IPS-20b (cell line): ENCODE measurements around the gene OR7C1.
"Not testable (repeated sequence)": the region's sequence is repeated elsewhere in the genome, so short reads cannot be mapped to it uniquely, and the experiment has no call there.

ENCODE experiments used
- H3K27ac ChIP-seq: one replicate; pipeline ENCODE4 v1.5.1; 2013; ENCODE audit warnings: low read length
- H3K27me3 ChIP-seq: 2 replicates; pipeline ENCODE4 v1.6.1; 2013; ENCODE audit warnings: mild to moderate bottlenecking, low read length, inconsistent platforms; ENCODE audit not compliant: insufficient read depth
- H3K36me3 ChIP-seq: 2 replicates; pipeline ENCODE4 v1.6.1; 2013; ENCODE audit warnings: low read depth, mild to moderate bottlenecking, inconsistent platforms, low read length, moderate library complexity; ENCODE audit not compliant: insufficient read depth
- H3K4me1 ChIP-seq: 2 replicates; pipeline ENCODE4 v1.6.1; 2013; ENCODE audit warnings: mild to moderate bottlenecking, control low read depth, inconsistent platforms, low read length, moderate library complexity; ENCODE audit not compliant: insufficient read depth
- H3K4me3 ChIP-seq: 2 replicates; pipeline ENCODE4 v1.5.1; 2013; ENCODE audit warnings: mild to moderate bottlenecking, low read length, inconsistent platforms
- H3K9ac ChIP-seq: 2 replicates; pipeline ENCODE4 v1.6.1; 2013; ENCODE audit warnings: low read depth, mild to moderate bottlenecking, inconsistent platforms, low read length, moderate library complexity
- H3K9me3 ChIP-seq: 2 replicates; pipeline ENCODE4 v1.6.1; 2013; ENCODE audit warnings: mild to moderate bottlenecking, low read depth, low read length, inconsistent platforms; ENCODE audit not compliant: insufficient read depth

Gene OR7C1

DNA sequence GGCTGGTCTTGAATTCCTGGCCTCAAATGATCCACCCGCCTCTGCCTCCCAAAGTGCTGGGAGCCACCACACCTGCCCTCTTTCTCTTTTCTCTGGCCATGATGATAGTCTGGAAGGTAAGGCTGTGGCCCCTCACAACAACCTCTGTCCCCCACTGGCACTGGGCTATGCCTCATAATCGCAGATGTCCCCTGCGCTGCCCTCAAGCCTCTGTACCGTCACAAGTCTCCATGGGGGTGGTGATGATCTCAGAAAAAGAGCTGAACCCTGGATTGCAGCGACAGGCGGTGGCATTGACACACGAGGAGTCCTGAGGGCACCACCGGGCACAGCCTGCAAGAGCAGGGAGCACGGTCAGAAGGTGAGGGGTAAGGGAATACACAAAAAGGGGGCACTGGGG, 61.3 kb downstream of the OR7C1 start:
- H3K36me3 ChIP-seq, H3K4me1 ChIP-seq, H3K9me3 ChIP-seq, H3K9ac ChIP-seq, H3K27ac ChIP-seq, H3K4me3 ChIP-seq: not testable (repeated sequence)
- H3K27me3 ChIP-seq: peaks cover 15% of the 10 kb centered on the region

GRCh38 chr19:14772995-14773394, 62.0 kb downstream of the OR7C1 start:
- H3K4me3 ChIP-seq: no peak overlapping the region
- peaks cover 15% of the 10 kb centered on the region for H3K27me3 ChIP-seq
- H3K36me3 ChIP-seq: no peaks in the 10 kb centered on the region
- H3K9ac ChIP-seq: no peak overlapping the region
- no peak overlapping the region for H3K27ac ChIP-seq
- H3K4me1 ChIP-seq: no peaks in the 10 kb centered on the region
- no peaks in the 10 kb centered on the region for H3K9me3 ChIP-seq

GRCh38 chr19:14772467-14772866, 62.5 kb downstream of the OR7C1 start:
- H3K4me3 ChIP-seq: no peak overlapping the region
- H3K9me3 ChIP-seq: no peaks in the 10 kb centered on the region
- H3K27me3 ChIP-seq: peaks cover 15% of the 10 kb centered on the region
- no peak overlapping the region for H3K27ac ChIP-seq
- H3K4me1 ChIP-seq: no peaks in the 10 kb centered on the region
- H3K36me3 ChIP-seq: no peaks in the 10 kb centered on the region
- H3K9ac ChIP-seq: no peak overlapping the region

- peaks cover 9% of the 10 kb centered on the region for H3K27me3 ChIP-seq
- H3K4me3 ChIP-seq: no peak overlapping the region
- H3K27ac ChIP-seq: no peak overlapping the region
- no peak overlapping the region for H3K9ac ChIP-seq
- no peaks in the 10 kb centered on the region for H3K36me3 ChIP-seq
- H3K4me1 ChIP-seq: no peaks in the 10 kb centered on the region
- no peaks in the 10 kb centered on the region for H3K9me3 ChIP-seq
Measured at GRCh38 chr19:14770944-14771839, 63.8 kb downstream of the OR7C1 start.

DNA sequence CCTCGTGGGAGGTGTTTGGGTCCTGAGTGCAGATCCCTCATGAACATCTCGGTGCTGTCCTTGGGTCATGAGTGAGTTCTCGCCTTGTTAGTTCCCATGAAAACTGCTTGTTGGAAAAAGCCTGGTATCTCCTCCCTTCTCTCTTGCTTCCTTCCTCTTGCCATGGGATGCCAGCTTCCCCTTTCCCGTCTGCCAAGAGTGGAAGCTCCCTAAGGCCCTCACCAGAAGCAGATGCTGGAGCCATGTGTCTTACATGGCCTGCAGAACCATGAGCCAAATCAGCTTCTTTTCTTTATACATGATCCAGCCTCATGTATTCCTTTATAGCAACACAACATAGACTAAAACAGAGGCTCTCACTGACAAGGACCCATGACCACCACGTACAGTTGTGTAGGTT, 64.8 kb downstream of the OR7C1 start:
- H3K4me3 ChIP-seq: no peak overlapping the region
- no peak overlapping the region for H3K9ac ChIP-seq
- no peaks in the 10 kb centered on the region for H3K27me3 ChIP-seq
- no peaks in the 10 kb centered on the region for H3K36me3 ChIP-seq
- H3K4me1 ChIP-seq: no peaks in the 10 kb centered on the region
- no peak overlapping the region for H3K27ac ChIP-seq
- H3K9me3 ChIP-seq: no peaks in the 10 kb centered on the region

DNA sequence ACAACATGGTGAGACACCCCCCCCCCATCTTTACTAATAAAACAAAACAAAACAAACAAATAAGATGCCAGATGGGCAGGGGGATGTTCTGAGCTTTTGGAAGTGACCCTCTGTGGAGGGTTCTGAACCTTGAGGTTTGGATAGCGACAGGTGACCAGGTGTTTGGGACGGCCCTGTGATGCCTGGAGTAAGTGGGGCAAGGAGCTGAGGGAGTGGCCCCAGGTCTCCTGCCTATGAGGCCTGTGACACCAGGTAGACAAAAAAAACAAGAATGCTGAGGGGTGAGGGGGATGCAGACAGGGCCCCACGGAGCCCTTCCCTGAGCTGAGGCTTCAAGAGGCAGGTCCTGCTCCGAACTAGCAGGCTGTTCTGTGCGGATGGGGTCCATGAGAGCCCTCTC, 65.8 kb downstream of the OR7C1 start:
- H3K9ac ChIP-seq: no peak overlapping the region

GRCh38 chr19:14768001-14768400, 67.0 kb downstream of the OR7C1 start:
- Histone ChIP-seq H3K36me3 (no peaks in the 10 kb centered on the region), H3K9me3 (no peaks in the 10 kb centered on the region), H3K4me1 (no peaks in the 10 kb centered on the region)

More for the DNA sequence above, 65.8 kb downstream of the OR7C1 start:
- H3K27ac ChIP-seq: no peak overlapping the region
- H3K4me3 ChIP-seq: no peak overlapping the region
- no peaks in the 10 kb centered on the region for H3K4me1 ChIP-seq
- H3K9me3 ChIP-seq: no peaks in the 10 kb centered on the region
- no peaks in the 10 kb centered on the region for H3K27me3 ChIP-seq
- no peaks in the 10 kb centered on the region for H3K36me3 ChIP-seq

GRCh38 chr19:14767466-14767971, 67.5 kb downstream of the OR7C1 start:
- Histone ChIP-seq H3K36me3 (no peaks in the 10 kb centered on the region), H3K27me3 (no peaks in the 10 kb centered on the region), H3K9me3 (no peaks in the 10 kb centered on the region), H3K27ac (no peak overlapping the region), H3K4me3 (no peak overlapping the region), H3K4me1 (no peaks in the 10 kb centered on the region), H3K9ac (no peak overlapping the region)

More at GRCh38 chr19:14768001-14768400, 67.0 kb downstream of the OR7C1 start:
- Histone ChIP-seq H3K4me3 (no peak overlapping the region), H3K27me3 (no peaks in the 10 kb centered on the region), H3K27ac (no peak overlapping the region), H3K9ac (no peak overlapping the region)

- H3K4me3 ChIP-seq, H3K27me3 ChIP-seq, H3K4me1 ChIP-seq: not testable (repeated sequence)
Measured at GRCh38 chr19:14765841-14766240, 69.1 kb downstream of the OR7C1 start.

DNA sequence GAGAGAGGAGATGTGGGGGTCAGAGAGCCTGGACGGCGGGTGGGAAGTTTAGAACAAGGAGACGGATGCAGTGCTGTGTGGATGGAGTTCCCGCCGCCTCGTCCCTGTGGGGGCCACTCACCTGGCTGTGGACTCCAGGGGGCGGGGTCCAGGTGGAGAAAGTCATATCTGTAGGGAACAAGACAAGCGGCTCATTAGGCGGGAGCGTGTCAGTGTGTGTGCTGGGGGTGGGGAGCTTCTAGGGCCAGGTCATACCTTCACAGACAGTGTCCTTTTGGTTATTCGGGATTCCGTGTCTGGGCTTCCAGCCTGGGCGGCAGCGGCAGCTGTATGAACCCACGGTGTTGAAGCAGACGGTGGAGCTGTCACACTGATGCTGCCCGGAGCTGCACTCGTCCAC, 69.6 kb downstream of the OR7C1 start:
- not testable (repeated sequence) for H3K27me3 ChIP-seq, H3K4me3 ChIP-seq, H3K36me3 ChIP-seq, H3K9ac ChIP-seq, H3K9me3 ChIP-seq, H3K27ac ChIP-seq, H3K4me1 ChIP-seq

More at GRCh38 chr19:14765841-14766240, 69.1 kb downstream of the OR7C1 start:
- not testable (repeated sequence) for H3K27ac ChIP-seq, H3K9ac ChIP-seq, H3K36me3 ChIP-seq, H3K9me3 ChIP-seq

DNA sequence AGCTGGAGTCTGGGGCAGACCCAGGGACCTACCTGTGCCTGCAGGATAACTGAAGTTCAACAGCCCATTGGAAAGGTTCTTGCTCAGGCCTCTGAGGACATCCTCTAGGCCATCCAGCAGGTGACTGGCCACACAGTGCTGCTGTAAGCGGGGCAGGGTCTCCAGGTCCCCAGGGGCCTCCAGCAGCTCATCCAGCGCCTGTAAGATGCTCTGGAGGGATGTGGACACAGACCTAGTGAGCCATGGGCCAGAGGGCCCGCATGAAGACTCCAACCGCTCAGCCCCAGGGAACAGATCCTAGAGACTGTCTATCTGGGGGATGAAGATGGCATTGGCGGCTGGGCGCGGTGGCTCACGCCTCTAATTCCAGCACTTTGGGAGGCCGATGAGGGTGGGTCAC, 70.6 kb downstream of the OR7C1 start:
- H3K4me1 ChIP-seq: no peaks in the 10 kb centered on the region
- H3K9ac ChIP-seq: no peak overlapping the region
- H3K9me3 ChIP-seq: no peaks in the 10 kb centered on the region
- no peak overlapping the region for H3K27ac ChIP-seq
- H3K4me3 ChIP-seq: no peak overlapping the region
- no peaks in the 10 kb centered on the region for H3K36me3 ChIP-seq
- H3K27me3 ChIP-seq: no peaks in the 10 kb centered on the region

DNA sequence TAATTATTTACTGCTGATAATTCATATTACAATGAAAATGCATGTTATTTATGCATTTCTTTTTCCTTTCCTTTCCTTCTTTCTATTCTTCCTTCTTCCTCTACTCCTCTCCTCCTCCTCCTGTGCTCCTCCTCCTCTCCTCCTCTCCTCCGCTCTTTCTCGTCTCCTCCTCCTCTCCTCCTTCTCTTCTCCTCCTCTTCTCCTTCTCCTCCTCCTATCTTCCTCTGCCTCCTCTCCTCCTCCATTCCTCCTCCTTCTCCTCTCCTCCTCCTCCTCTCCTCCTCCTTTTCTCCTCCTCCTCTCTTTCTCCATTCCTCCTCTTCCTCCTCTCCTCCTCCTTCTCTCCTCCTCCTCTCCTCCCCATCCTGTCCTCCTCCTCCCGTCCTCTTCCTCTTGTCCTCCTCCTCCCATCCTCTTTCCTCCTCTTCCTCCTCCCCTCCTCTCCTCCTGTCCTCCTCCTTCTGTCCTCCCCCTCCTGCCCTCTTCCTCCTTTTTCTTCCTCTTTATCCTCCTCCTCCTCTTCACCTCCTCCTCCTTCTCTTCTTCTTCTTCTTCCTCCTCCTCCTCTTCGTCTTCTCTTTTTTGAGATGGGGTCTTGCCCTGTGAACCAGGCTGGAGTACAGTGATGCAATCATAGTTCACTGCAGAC, 71.4 kb downstream of the OR7C1 start:
- Histone ChIP-seq H3K27me3 (no peaks in the 10 kb centered on the region), H3K36me3 (no peaks in the 10 kb centered on the region), H3K27ac (no peak overlapping the region), H3K9ac (no peak overlapping the region), H3K4me1 (no peaks in the 10 kb centered on the region), H3K4me3 (no peak overlapping the region), H3K9me3 (no peaks in the 10 kb centered on the region)
